ENCODE data around the gene STARD13.

STARD13 gene

GRCh38 chr13:33322543-33322809, 36.9 kb upstream of the STARD13 start:
- no peak for DNase-seq
- H3K27me3 ChIP-seq (replicated peaks; ENCODE audit: control insufficient read depth, insufficient read depth, low read length, poor library complexity, severe bottlenecking) = no peaks in the 10 kb centered on the region
- no peaks in the 10 kb centered on the region for H3K36me3 ChIP-seq (ENCODE audit: control insufficient read depth, insufficient read depth, low read length)
- no peaks in the 10 kb centered on the region for H3K4me1 ChIP-seq (ENCODE audit: control insufficient read depth, insufficient read depth, low read length, poor library complexity, severe bottlenecking)
- H3K4me3 ChIP-seq (ENCODE audit: insufficient read depth, low read depth, low read length, poor library complexity, severe bottlenecking) = no peak overlapping the region
- no peaks in the 10 kb centered on the region for H3K9me3 ChIP-seq (ENCODE audit: control insufficient read depth, low read length)
- H3K27ac ChIP-seq (ENCODE audit: insufficient read depth, low read length, poor library complexity, severe bottlenecking) = no peak overlapping the region

GRCh38 chr13:33321686-33322542, 36.4 kb upstream of the STARD13 start:
- H3K27me3 ChIP-seq (replicated peaks; ENCODE audit: control insufficient read depth, insufficient read depth, low read length, poor library complexity, severe bottlenecking) = no peaks in the 10 kb centered on the region
- H3K4me1 ChIP-seq (ENCODE audit: control insufficient read depth, insufficient read depth, low read length, poor library complexity, severe bottlenecking) = no peaks in the 10 kb centered on the region
- H3K27ac ChIP-seq (ENCODE audit: insufficient read depth, low read length, poor library complexity, severe bottlenecking) = no peak overlapping the region
- H3K36me3 ChIP-seq (ENCODE audit: control insufficient read depth, insufficient read depth, low read length) = no peaks in the 10 kb centered on the region
- H3K9me3 ChIP-seq (ENCODE audit: control insufficient read depth, low read length) = no peaks in the 10 kb centered on the region
- no peak overlapping the region for H3K4me3 ChIP-seq (ENCODE audit: insufficient read depth, low read depth, low read length, poor library complexity, severe bottlenecking)
- DNase-seq = no peak

- no peak overlapping the region for H3K27ac ChIP-seq (ENCODE audit: insufficient read depth, low read length, poor library complexity, severe bottlenecking)
Observed at GRCh38 chr13:33319859-33320258, 34.3 kb upstream of the STARD13 start.

GRCh38 chr13:33318744-33319143, 33.2 kb upstream of the STARD13 start:
- no peak overlapping the region for H3K4me3 ChIP-seq (ENCODE audit: insufficient read depth, low read depth, low read length, poor library complexity, severe bottlenecking)
- no peaks in the 10 kb centered on the region for H3K9me3 ChIP-seq (ENCODE audit: control insufficient read depth, low read length)
- no peak for DNase-seq
- H3K27ac ChIP-seq (ENCODE audit: insufficient read depth, low read length, poor library complexity, severe bottlenecking) = no peak overlapping the region
- H3K4me1 ChIP-seq (ENCODE audit: control insufficient read depth, insufficient read depth, low read length, poor library complexity, severe bottlenecking) = no peaks in the 10 kb centered on the region
- H3K36me3 ChIP-seq (ENCODE audit: control insufficient read depth, insufficient read depth, low read length) = no peaks in the 10 kb centered on the region
- H3K27me3 ChIP-seq (replicated peaks; ENCODE audit: control insufficient read depth, insufficient read depth, low read length, poor library complexity, severe bottlenecking) = no peaks in the 10 kb centered on the region

More at GRCh38 chr13:33319859-33320258, 34.3 kb upstream of the STARD13 start:
- no peaks in the 10 kb centered on the region for H3K36me3 ChIP-seq (ENCODE audit: control insufficient read depth, insufficient read depth, low read length)
- H3K4me1 ChIP-seq (ENCODE audit: control insufficient read depth, insufficient read depth, low read length, poor library complexity, severe bottlenecking) = no peaks in the 10 kb centered on the region
- no peak overlapping the region for H3K4me3 ChIP-seq (ENCODE audit: insufficient read depth, low read depth, low read length, poor library complexity, severe bottlenecking)
- no peak for DNase-seq
- no peaks in the 10 kb centered on the region for H3K9me3 ChIP-seq (ENCODE audit: control insufficient read depth, low read length)
- no peaks in the 10 kb centered on the region for H3K27me3 ChIP-seq (replicated peaks; ENCODE audit: control insufficient read depth, insufficient read depth, low read length, poor library complexity, severe bottlenecking)

GRCh38 chr13:33318037-33318436, 32.5 kb upstream of the STARD13 start:
- DNase-seq = no peak
- Histone ChIP-seq H3K27me3 (replicated peaks; ENCODE audit: control insufficient read depth, insufficient read depth, low read length, poor library complexity, severe bottlenecking) (no peaks in the 10 kb centered on the region), H3K9me3 (ENCODE audit: control insufficient read depth, low read length) (no peaks in the 10 kb centered on the region), H3K27ac (ENCODE audit: insufficient read depth, low read length, poor library complexity, severe bottlenecking) (no peak overlapping the region), H3K36me3 (ENCODE audit: control insufficient read depth, insufficient read depth, low read length) (no peaks in the 10 kb centered on the region), H3K4me1 (ENCODE audit: control insufficient read depth, insufficient read depth, low read length, poor library complexity, severe bottlenecking) (no peaks in the 10 kb centered on the region), H3K4me3 (ENCODE audit: insufficient read depth, low read depth, low read length, poor library complexity, severe bottlenecking) (no peak overlapping the region)

GRCh38 chr13:33316890-33317289, 31.3 kb upstream of the STARD13 start:
- H3K4me3 ChIP-seq (ENCODE audit: insufficient read depth, low read depth, low read length, poor library complexity, severe bottlenecking) = no peak overlapping the region
- no peak for DNase-seq
- H3K36me3 ChIP-seq (ENCODE audit: control insufficient read depth, insufficient read depth, low read length) = no peaks in the 10 kb centered on the region
- no peak overlapping the region for H3K27ac ChIP-seq (ENCODE audit: insufficient read depth, low read length, poor library complexity, severe bottlenecking)
- no peaks in the 10 kb centered on the region for H3K27me3 ChIP-seq (replicated peaks; ENCODE audit: control insufficient read depth, insufficient read depth, low read length, poor library complexity, severe bottlenecking)
- no peaks in the 10 kb centered on the region for H3K4me1 ChIP-seq (ENCODE audit: control insufficient read depth, insufficient read depth, low read length, poor library complexity, severe bottlenecking)
- no peaks in the 10 kb centered on the region for H3K9me3 ChIP-seq (ENCODE audit: control insufficient read depth, low read length)

- Histone ChIP-seq H3K27ac (ENCODE audit: insufficient read depth, low read length, poor library complexity, severe bottlenecking) (no peak overlapping the region), H3K9me3 (ENCODE audit: control insufficient read depth, low read length) (no peaks in the 10 kb centered on the region), H3K4me3 (ENCODE audit: insufficient read depth, low read depth, low read length, poor library complexity, severe bottlenecking) (no peak overlapping the region), H3K27me3 (replicated peaks; ENCODE audit: control insufficient read depth, insufficient read depth, low read length, poor library complexity, severe bottlenecking) (peaks cover 2% of the 10 kb centered on the region), H3K36me3 (ENCODE audit: control insufficient read depth, insufficient read depth, low read length) (no peaks in the 10 kb centered on the region), H3K4me1 (ENCODE audit: control insufficient read depth, insufficient read depth, low read length, poor library complexity, severe bottlenecking) (no peaks in the 10 kb centered on the region)
- no peak for DNase-seq
Observed at GRCh38 chr13:33313504-33313903, 27.9 kb upstream of the STARD13 start.

- Histone ChIP-seq H3K27ac (ENCODE audit: insufficient read depth, low read length, poor library complexity, severe bottlenecking) (no peak overlapping the region), H3K9me3 (ENCODE audit: control insufficient read depth, low read length) (no peaks in the 10 kb centered on the region), H3K27me3 (replicated peaks; ENCODE audit: control insufficient read depth, insufficient read depth, low read length, poor library complexity, severe bottlenecking) (peaks cover 2% of the 10 kb centered on the region), H3K4me1 (ENCODE audit: control insufficient read depth, insufficient read depth, low read length, poor library complexity, severe bottlenecking) (no peaks in the 10 kb centered on the region), H3K4me3 (ENCODE audit: insufficient read depth, low read depth, low read length, poor library complexity, severe bottlenecking) (no peak overlapping the region), H3K36me3 (ENCODE audit: control insufficient read depth, insufficient read depth, low read length) (no peaks in the 10 kb centered on the region)
- no peak for DNase-seq
Observed at GRCh38 chr13:33312861-33313212, 27.3 kb upstream of the STARD13 start.

- no peak overlapping the region for H3K27ac ChIP-seq (ENCODE audit: insufficient read depth, low read length, poor library complexity, severe bottlenecking)
- no peaks in the 10 kb centered on the region for H3K9me3 ChIP-seq (ENCODE audit: control insufficient read depth, low read length)
- no peak for DNase-seq
Observed at GRCh38 chr13:33312150-33312860, 26.8 kb upstream of the STARD13 start.

GRCh38 chr13:33311040-33311439, 25.5 kb upstream of the STARD13 start:
- Histone ChIP-seq H3K4me1 (ENCODE audit: control insufficient read depth, insufficient read depth, low read length, poor library complexity, severe bottlenecking) (no peaks in the 10 kb centered on the region), H3K9me3 (ENCODE audit: control insufficient read depth, low read length) (no peaks in the 10 kb centered on the region), H3K36me3 (ENCODE audit: control insufficient read depth, insufficient read depth, low read length) (no peaks in the 10 kb centered on the region), H3K27me3 (replicated peaks; ENCODE audit: control insufficient read depth, insufficient read depth, low read length, poor library complexity, severe bottlenecking) (peaks cover 2% of the 10 kb centered on the region), H3K4me3 (ENCODE audit: insufficient read depth, low read depth, low read length, poor library complexity, severe bottlenecking) (no peak overlapping the region), H3K27ac (ENCODE audit: insufficient read depth, low read length, poor library complexity, severe bottlenecking) (no peak overlapping the region)
- DNase-seq = no peak

More at GRCh38 chr13:33312150-33312860, 26.8 kb upstream of the STARD13 start:
- peaks cover 2% of the 10 kb centered on the region for H3K27me3 ChIP-seq (replicated peaks; ENCODE audit: control insufficient read depth, insufficient read depth, low read length, poor library complexity, severe bottlenecking)
- H3K4me3 ChIP-seq (ENCODE audit: insufficient read depth, low read depth, low read length, poor library complexity, severe bottlenecking) = no peak overlapping the region
- no peaks in the 10 kb centered on the region for H3K4me1 ChIP-seq (ENCODE audit: control insufficient read depth, insufficient read depth, low read length, poor library complexity, severe bottlenecking)
- H3K36me3 ChIP-seq (ENCODE audit: control insufficient read depth, insufficient read depth, low read length) = no peaks in the 10 kb centered on the region
